Measurements from ENCODE around the gene SGMS2. TPM values are rescaled to one million over a fixed set of nuclear protein-coding genes. Genes with fewer than 3 reads are reported as not detected.
A peak's percentile ranks its signal among the peaks of the same experiment; 100 is the strongest.

The SGMS2 gene
- total and polyA plus RNA-seq, 2 of the 13 experiments (the other 11 are each of a cell fraction or from before 2014, with no cell fraction given), result 1.2 to 1.7 TPM

- no peak for TF ChIP-seq SNAPC5 (CRISPR knock-in tag; IDR thresholded peaks at IDR 0.05; ENCODE audit: borderline replicate concordance)
- no peak for TF ChIP-seq ZSCAN12 (CRISPR knock-in tag; IDR thresholded peaks at IDR 0.05)
- no peak for TF ChIP-seq ZBTB3 (CRISPR knock-in tag; IDR thresholded peaks at IDR 0.05; ENCODE audit: borderline replicate concordance, low read depth)
- no peak for TF ChIP-seq AHR (CRISPR knock-in tag; IDR thresholded peaks at IDR 0.05)
- no peak; the same call in 1 of the 2 replicates for TF ChIP-seq ZNF501 (CRISPR knock-in tag; IDR thresholded peaks at IDR 0.05)
- peak; percentile 27 for TF ChIP-seq ASH2L (IDR thresholded peaks at IDR 0.05; ENCODE audit: insufficient read length, low read depth, low read length)
- TF ChIP-seq ELK4 (CRISPR knock-in tag; IDR thresholded peaks at IDR 0.05; ENCODE audit: borderline replicate concordance), result 0 out of 2 replicates have a peak, but pooled peaks have one; percentile 40
- TF ChIP-seq, protein P1, sequence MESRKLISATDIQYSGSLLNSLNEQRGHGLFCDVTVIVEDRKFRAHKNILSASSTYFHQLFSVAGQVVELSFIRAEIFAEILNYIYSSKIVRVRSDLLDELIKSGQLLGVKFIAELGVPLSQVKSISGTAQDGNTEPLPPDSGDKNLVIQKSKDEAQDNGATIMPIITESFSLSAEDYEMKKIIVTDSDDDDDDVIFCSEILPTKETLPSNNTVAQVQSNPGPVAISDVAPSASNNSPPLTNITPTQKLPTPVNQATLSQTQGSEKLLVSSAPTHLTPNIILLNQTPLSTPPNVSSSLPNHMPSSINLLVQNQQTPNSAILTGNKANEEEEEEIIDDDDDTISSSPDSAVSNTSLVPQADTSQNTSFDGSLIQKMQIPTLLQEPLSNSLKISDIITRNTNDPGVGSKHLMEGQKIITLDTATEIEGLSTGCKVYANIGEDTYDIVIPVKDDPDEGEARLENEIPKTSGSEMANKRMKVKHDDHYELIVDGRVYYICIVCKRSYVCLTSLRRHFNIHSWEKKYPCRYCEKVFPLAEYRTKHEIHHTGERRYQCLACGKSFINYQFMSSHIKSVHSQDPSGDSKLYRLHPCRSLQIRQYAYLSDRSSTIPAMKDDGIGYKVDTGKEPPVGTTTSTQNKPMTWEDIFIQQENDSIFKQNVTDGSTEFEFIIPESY (CRISPR knock-in tag; IDR thresholded peaks at IDR 0.05), result peak; percentile 58; the same call in 1 of the 2 replicates
- no peak for TF ChIP-seq RERE (CRISPR knock-in tag; IDR thresholded peaks at IDR 0.05; ENCODE audit: low read depth)
- 0 out of 2 replicates have a peak, but pooled peaks have one; percentile 22 for TF ChIP-seq TARDBP (CRISPR knock-in tag; IDR thresholded peaks at IDR 0.05)
- no peak for TF ChIP-seq ZNF670 (CRISPR knock-in tag; IDR thresholded peaks at IDR 0.05; ENCODE audit: borderline replicate concordance)
- TF ChIP-seq ZNF720 (CRISPR knock-in tag; IDR thresholded peaks at IDR 0.05), result no peak
- TF ChIP-seq TOE1 (CRISPR knock-in tag; IDR thresholded peaks at IDR 0.05), result no peak
- peak; percentile 6 for TF ChIP-seq RBFOX2 (IDR thresholded peaks at IDR 0.05; ENCODE audit: low read depth, low read length)
- TF ChIP-seq SNRNP70 (IDR thresholded peaks at IDR 0.05; ENCODE audit: low read depth, low read length), result no peak
- no peak for TF ChIP-seq KLF13 (CRISPR knock-in tag; IDR thresholded peaks at IDR 0.05)
- no peak for TF ChIP-seq FOSL2 (CRISPR knock-in tag; IDR thresholded peaks at IDR 0.05)
- TF ChIP-seq ZNF740 (CRISPR knock-in tag; IDR thresholded peaks at IDR 0.05), result no peak
- no peak for TF ChIP-seq ZNF644 (CRISPR knock-in tag; IDR thresholded peaks at IDR 0.05; ENCODE audit: low read depth)
- no peak for TF ChIP-seq NCOA1 (CRISPR knock-in tag; IDR thresholded peaks at IDR 0.05)
- peak; percentile 27; the same call in 1 of the 2 replicates for TF ChIP-seq NR2C2 (CRISPR knock-in tag; IDR thresholded peaks at IDR 0.05; ENCODE audit: borderline replicate concordance)
- no peak for TF ChIP-seq SOX5 (CRISPR knock-in tag; IDR thresholded peaks at IDR 0.05; ENCODE audit: borderline replicate concordance)
These were observed 107.1 kb downstream of the SGMS2 start (continued) for GRCh38 chr4:107931775-107932321.
